RKO (cell line): ENCODE results near the gene STX11.
"Not testable (repeated sequence)": the region's sequence is repeated elsewhere in the genome, so short reads cannot be mapped to it uniquely, and the experiment has no call there.

Source experiments
- DNase-seq: peaks from one replicate; pipeline ENCODE4 v3.0.0-alpha.2; 2016; ENCODE audit warnings: low spot score

The STX11 gene

DNA sequence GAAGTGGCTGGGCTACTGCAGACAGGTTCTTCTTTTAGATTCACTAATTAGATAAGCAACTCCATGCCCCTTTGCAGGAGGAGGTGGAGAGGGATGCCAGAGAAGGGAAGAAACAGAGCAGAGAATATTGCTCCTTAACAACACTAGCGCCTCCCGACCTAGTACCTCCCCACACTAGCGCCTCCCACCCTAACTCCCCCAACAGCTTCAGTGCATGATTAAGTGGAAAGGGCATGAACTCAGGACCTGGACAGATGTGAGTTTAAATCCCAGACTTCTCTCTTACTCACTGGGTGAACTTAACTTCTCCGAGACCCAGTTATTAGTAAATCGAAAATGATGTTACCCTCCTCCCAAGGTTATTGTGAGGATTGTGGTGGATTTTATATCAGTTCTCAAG, 25.7 kb downstream of the STX11 start:
- no peak for DNase-seq

DNA sequence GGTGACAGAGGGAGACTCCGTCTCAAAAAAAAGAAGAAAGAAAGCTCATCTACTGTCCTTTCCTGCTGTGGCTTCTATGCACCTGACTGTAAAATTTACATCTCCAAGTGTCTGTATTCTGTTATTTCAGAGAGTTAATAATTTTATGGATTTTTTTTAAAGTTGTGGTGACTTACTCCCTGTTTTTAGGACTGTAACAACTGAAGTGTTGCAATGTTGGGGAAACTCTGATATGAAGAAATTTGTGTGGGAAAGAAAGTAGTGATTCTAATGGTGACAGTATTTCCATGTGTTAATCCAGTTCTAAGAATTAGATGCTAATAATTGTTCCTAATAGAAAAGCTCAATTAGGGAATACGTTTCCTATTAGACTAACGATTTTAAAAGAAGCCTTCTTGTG, 27.4 kb downstream of the STX11 start:
- no peak for DNase-seq

DNA sequence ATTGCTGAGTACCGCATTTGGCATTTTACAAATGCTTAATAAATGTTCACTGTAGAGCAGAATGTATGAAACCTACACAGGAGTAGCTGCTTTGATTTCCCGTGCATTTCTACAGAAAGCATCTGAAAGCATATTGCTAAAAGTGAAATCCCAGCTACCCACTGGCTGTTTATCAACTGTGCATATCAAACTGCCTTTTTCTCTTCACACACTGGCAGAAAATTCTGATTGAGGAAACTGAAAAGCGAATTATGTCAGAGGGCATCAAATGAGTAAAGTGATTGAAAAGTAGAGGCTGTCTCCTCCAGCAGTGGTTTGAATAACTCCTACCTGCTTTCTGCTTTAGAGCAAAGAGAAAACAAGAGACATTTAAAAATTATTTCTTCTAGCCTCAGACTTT, 28.0 kb downstream of the STX11 start:
- DNase-seq, result no peak

DNA sequence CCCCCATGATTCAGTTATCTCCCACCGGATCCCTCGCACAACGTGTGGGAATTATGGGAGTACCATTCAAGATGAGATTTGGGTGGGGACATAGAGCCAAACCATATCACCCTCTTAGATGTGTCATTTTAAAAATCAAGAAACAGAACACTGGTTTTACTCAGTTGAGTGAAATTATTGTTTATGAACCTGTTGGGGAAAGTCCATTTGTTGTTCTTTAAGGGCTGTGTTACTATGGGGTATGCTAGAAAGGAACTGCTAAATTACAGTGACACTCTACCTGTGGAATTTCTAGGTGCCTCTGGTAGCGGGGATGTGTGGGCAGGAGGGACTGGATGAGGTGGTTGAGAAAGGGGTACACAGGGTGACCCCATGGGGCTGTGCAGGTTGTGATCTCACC, 28.9 kb downstream of the STX11 start:
- DNase-seq, result no peak

DNA sequence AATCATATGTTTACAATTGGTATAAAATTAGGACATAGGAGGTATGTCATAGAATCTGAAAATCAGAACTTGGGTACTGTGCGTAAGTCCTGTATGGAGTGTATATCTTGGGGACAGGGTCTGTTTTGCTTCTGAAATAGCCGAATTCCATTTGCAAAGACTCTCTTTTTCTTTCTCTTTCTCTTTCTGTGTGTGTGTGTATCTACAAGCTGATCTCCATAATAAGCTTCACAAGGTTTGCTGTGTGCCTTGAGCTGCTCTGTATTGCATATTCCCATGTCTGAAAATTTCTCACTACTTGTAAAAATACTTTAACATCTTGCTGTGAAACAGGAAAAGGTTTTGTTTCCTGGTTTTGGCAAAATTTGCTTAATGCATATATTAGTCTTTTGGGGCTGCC, 29.5 kb downstream of the STX11 start:
- no peak for DNase-seq

DNA sequence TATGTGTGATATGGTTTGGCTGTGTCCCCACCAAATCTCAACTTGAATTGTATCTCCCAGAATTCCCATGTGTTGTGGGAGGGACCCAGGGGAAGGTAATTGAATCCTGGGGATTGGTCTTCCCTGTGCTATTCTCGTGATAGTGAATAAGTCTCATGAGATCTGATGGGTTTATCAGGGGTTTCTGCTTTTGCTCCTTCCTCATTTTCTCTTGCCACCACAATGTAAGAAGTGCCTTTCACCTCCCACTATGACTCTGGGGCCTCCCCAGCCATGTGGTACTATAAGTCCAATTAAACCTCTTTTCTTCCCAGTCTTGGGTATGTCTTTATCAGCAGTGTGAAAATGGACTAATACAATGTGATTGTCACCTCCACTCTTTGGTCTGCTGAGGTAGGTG, 30.0 kb downstream of the STX11 start:
- DNase-seq, result not testable (repeated sequence)

DNA sequence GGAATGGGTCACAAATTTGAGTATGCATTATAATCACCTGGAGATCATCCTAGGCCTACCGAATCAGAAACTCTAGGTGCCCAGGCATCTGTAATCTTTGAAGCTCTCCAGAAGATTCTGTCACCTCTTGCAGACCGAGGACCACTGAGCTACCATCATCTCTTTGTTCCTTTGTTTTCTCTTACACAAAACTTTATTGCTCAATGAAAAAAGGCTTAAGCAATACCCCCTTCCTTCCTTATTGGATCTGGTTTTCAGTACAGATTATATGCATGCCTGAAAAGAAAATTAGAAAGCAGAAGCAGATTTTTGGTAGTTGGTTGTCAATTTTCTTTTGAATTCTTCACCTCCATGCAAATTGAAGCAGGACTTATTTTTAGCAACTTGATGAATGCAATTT, 31.3 kb downstream of the STX11 start:
- DNase-seq, result no peak

DNA sequence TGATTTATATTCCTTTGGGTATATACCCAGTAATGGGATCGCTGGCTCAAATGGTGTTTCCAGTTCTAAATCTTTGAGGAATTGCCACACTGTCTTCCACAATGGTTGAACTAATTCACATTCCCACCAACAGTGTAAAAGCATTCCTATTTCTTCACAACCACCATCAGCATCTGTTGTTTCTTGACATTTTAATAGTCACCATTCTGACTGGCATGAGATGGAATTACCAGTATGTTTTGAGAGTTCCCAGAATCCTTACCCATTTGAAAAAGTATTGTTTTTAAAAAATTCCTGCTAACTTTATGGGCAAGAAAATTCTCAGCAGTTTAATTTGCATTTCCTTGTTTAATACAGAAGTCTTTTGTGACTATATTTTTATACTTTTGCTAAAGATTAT, 33.9 kb downstream of the STX11 start:
- DNase-seq, result not testable (repeated sequence)

DNA sequence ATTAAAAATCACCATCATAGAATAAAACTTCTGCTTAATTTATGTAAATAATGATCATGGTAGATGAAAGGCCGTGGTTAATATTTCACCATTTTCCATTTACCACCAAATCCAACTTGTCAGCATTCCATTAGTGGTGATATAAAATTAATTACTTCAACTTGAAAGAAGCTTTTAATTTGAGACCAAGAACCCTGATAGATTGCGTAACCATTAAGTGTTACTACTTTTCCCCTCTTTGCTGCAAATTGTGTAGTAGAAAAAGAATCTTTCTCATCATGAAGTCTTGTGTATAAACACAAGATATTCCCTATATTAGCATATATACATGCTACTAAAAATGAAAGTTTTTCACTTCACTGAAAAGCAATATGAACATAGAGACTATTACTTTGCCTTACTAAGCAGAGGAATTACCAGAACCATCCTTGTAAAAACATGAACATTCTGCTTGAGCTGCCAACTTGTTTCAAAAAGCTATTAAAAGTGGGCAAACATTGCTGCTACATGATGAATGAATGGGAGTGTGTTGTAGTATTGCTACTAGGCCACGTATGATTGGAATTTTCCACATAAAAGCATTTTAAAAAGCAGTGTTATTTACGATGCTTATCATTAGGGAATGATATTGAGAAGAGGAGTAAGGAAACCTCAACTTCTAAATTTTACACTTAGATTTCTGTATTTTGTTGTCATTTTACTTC, 35.0 kb downstream of the STX11 start:
- DNase-seq, result no peak

DNA sequence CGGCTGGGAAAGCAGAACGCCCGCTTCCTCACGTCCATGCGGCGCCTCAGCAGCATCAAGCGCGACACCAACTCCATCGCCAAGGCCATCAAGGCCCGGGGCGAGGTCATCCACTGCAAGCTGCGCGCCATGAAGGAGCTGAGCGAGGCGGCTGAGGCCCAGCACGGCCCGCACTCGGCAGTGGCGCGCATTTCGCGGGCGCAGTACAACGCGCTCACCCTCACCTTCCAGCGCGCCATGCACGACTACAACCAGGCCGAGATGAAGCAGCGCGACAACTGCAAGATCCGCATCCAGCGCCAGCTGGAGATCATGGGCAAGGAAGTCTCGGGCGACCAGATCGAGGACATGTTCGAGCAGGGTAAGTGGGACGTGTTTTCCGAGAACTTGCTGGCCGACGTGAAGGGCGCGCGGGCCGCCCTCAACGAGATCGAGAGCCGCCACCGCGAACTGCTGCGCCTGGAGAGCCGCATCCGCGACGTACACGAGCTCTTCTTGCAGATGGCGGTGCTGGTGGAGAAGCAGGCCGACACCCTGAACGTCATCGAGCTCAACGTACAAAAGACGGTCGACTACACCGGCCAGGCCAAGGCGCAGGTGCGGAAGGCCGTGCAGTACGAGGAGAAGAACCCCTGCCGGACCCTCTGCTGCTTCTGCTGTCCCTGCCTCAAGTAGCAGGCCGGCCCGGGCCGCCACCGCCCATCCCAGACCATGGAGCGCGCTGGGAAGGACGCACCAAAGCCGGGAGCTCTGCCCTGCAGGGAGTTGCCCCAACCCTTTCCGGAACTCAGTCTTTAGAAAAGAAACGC, 36.7 kb downstream of the STX11 start:
- DNase-seq, result no peak

DNA sequence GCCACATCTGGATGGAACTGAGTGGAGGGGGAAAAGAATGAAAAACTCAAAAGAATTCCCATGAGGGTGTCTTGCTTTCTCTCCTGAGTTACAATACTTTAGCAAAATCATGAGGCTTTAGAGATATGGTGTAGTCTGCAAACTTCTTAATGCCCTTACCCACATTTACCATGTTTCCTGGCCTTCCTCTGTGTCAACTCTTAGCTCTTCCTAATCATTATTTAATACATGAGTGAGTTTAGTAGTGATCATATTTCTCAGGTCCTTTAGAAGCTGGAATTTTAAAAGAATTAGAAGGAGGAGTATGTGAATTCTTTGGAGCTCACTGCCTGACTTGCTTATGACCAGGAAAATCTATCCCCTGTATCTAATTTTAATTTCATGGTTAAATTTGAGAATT, 39.0 kb downstream of the STX11 start:
- no peak for DNase-seq

DNA sequence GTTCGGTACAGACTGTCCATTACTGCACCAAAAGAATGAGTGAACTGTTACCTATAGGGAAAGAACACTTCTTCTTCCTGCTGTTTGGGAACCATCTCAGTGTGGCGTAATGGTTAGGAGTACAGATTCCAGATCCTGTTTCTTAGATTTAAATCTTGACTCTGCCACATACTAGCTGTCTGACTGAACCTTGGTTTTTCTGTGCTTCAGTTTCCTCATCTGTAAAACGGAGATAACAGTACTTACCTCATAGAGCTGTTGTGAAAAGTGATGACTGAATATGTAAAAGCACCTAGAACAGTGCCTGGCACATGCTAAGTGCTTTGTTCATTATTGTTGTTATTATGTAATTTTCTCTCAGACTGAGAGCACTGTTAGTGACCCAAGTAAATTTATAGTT, 39.8 kb downstream of the STX11 start:
- no peak for DNase-seq

DNA sequence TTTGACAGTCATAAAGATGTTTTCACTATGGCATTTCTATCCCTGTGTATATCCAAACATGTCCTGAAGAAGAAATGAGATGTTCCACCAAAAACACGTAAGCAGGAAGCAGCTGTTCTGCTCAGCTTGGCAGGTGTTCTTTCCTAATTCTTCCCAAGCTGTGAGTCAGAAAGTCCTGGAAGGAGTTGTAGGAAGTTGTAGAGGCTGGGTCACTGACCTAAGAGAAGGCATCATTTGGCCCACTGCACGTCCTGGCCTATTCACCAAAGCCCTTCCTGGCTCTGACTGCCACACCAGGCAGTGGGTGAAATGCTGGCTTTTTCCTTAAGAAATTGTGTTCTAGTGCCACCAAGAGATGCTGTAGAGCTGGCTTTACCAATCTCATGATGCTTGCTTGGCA, 40.3 kb downstream of the STX11 start:
- DNase-seq, result peak; percentile 63

DNA sequence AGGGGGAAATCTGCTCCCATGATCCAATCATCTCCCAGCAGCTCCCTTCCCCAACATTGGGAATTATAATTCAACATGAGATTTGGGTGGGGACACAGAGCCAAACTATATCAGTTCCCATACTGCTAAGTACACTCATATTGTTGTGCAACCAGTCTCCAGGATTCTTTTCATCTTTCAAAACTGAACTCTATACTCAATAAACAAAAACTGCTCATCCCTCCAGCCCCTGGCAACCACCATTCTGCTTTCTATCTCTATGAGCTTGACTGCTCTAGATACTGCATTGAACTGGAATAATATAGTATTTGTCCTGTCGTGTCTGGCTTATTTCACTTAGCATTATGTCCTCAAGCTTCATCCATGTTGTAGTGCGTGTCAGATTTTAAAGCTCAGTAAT, 42.9 kb downstream of the STX11 start:
- no peak for DNase-seq

DNA sequence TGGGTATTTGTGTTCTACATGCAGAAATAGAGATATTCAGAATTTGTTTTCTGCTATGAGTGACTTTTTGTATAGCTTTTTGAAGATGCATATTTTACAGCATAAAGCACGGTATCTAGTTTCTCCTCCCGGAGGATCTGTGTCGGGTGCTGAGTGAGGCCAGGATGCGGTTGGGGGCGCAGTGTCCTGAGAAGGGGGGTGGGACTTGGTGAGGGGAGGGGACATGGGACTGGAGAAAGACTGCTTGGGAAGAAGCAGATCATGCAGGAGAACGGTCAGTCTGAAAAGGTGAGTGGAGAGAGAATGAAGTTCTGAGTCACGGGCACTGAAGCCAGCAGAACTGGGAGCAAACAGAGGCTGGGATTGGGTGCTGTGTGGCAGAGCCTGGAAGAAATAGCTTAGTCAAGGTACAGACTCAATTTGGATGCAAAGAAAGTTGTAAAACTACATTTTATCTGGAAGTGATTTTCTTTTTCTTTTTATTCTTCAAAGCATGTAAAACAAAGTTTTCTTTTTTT, 44.0 kb downstream of the STX11 start:
- no peak for DNase-seq

DNA sequence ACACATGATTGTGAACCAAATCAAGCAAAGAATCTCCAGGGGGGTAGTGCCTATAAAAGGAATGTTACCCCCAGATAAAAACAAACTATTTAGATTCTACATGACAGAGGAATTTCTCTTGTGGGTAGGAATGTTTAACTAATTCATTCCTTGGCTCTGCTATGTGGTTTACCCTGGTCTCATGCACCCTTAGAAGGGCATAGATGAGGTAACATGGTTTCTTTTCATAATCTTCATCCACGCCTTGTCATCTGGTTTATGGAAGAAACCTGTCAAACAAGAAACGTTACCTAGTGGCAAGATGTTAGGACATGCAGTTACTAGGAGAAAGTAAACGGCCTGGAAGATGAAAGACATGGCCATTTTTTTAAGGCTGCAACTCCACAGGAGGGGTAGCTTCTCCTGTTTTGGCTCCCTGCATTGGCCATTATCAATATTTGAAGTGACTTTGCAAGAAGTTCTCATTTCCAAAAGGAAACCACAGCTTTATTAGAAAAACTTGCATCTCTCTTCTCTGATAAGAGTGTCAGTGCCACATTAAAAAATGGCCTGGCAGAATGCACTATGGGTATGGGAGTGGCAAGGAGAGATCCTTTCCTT, 45.5 kb downstream of the STX11 start:
- no peak for DNase-seq

DNA sequence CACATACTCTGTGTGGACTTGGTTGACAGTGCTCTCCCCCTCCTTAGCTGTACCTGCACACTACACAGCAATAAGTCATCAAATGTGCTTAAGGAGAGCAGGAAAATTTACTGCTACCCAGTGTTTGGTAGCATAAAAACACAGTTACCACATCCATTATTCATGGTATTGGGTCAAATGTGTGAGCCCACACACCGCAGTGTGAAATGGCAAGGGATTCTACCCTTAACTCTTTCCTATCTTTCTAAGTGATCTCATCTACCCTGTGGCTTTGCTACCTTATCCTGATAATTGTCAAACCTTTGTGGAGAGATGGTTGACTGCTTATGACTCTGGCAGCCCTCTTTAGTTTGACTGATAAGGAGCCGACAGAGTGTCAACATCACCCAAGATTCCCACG, 47.6 kb downstream of the STX11 start:
- no peak for DNase-seq

DNA sequence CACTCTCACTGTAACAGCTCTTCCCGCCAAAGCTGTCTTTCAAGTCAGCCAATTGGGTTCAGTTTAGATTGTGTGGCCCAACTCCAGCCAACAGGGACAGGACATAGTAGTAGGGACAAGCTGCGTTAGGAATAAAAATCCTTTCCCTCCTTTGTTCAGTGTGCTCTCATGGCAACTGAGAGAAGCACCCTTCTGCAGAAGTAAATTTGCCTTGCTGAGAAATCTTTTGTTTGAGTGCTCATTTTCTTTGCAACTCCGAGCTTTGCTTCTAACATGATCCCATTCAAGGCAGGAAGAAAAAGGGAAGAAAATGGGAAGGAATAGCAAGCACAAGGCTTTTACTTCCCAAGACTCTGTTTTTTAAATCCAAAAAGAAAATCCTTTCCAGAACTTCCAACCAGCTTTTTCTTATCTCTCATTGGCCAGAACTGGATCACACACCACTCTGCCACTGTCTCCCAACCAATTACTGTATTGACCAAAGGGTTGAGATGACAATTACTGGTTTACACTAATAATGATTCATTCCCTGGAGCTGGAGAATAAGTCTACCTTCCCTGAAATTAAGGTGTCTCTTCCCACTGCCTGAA, 52.7 kb downstream of the STX11 start:
- no peak for DNase-seq

DNA sequence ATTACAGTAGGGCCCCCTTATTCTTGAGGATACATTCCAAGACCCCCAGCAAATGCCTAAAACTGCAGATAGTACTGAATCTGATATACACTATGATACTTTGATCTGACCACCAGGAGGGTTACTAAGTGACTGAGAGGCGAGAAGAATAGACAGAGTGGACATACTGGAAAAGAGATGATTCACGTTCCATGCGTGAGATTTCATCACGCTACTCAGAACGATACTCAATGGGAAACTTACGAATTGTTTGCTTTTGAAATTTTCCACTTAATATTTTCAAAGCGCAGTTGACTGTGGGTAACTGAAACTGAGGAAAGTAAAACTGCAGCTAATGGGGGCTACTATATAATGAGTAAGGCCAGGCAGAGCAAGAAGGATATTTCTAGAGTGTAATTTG, 60.8 kb downstream of the STX11 start:
- DNase-seq, result no peak

DNA sequence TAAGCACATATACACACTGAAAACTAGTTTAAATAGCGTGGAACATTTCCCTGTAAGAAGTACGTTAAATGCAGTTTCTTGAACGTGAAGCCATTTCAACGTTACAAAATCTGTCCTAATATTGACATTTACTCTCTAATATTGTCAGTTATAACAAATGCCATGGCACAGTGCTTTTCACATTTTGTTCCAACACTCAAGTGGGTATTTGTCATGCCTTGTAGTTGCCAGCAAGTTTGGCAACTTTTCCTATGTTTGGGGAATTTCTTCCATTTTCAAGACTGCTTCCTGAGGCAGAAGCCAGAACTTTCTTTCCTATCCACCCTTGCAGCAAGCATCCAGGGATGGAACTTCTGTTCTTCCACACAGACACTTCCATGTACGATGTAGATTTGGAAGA, 63.0 kb downstream of the STX11 start:
- no peak for DNase-seq

DNA sequence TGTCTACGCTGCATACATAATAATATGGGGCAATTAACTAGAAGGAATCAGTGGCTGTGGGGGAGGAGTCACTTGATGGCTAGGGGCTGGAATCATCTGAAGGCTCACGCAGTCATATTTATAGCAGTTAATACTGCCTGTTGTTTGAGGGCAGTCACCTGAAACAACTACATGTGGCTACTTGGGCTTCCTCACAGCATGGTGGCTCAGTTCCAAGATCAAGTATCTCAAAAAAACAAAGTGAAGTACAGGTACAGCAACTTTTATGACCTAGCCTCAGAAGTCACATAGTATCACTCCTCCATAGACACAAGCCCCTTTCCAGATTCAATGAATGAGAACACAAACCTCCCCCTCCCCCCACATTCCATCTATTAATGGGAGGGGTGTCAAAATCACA, 63.7 kb downstream of the STX11 start:
- no peak for DNase-seq

DNA sequence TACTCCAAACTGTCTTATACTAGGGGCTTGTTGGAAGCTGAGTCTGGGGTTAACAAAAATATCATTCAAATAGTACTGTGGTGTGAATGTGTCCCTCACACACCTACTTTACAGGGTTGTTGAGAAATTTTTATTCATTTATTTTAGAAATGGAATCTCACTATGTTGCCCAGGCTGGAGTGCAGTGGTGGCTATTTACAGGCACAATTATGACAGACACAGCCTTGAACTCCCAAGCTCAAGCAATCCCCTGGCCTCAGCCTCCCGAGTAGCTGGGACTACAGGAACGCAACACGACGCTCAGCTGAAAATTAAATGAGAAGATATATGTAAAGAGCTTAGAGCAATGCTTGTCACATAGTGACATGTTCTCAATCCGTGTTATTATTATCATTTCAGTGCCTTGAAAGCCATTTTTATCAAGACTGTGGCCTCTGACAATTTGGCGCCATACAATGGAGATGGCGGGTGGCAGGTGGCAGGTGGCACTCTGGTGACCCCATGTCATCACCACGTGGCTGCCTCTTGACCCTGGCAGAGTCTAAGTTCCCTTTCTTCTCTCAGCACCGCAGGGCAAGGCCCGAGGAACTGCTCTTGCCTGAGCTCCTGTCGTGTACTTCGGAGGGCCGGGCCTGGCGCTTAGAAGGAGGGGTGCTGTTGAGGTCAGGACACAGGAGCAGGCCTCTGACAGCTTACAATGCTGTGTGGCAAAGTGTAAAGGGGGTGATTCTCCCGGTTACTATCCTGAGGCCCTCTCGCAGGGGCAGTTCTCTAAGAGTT, 64.5 kb downstream of the STX11 start:
- no peak for DNase-seq
